ENCODE measurements around the gene LCN15.
A peak's percentile ranks its signal among the peaks of the same experiment; 100 is the strongest.
"Not testable (repeated sequence)": the region's sequence is repeated elsewhere in the genome, so short reads cannot be mapped to it uniquely, and the experiment has no call there.

Gene LCN15

DNA sequence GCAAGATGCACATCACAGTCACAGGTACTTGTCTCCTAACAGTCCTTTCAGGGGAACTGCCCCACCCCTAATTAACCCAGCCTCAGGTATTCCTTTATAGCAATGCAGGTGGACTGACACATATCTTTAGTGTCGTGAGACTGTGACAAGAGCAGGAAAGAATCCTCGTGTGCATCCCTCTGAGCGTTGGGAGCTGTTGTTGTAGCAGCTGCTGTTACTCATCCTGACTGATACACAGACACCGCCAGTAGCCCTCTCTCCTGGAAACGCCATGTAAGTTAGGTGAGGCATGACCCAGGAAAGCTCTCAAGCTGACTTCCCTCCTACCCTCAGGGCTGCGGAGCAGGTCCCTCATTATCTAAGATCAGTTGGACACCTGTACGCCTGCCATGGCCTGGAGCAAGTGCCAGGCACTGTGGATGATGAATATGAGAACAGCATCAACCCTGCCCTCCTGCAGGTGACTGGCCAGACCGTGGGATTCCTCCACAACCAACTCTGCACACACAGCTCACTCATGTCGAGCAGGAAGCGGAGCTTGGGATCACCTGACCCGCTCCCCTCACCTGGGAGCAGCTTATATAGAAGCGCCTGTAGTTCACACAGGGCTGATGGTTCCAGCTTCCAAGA, 10.2 kb upstream of the LCN15 start:
- Mint-ChIP-seq H3K27ac (no peak overlapping the region), H3K36me3 (no peaks in the 10 kb centered on the region), H3K4me1 (peaks cover 13% of the 10 kb centered on the region), H3K9me3 (no peaks in the 10 kb centered on the region), H3K4me3 (no peak overlapping the region), H3K27me3 (peaks cover 26% of the 10 kb centered on the region)
- DNase-seq (ENCODE audit: low spot score in 2 of 2) (no peak), ATAC-seq (ENCODE audit: low read depth) (no peak)

DNA sequence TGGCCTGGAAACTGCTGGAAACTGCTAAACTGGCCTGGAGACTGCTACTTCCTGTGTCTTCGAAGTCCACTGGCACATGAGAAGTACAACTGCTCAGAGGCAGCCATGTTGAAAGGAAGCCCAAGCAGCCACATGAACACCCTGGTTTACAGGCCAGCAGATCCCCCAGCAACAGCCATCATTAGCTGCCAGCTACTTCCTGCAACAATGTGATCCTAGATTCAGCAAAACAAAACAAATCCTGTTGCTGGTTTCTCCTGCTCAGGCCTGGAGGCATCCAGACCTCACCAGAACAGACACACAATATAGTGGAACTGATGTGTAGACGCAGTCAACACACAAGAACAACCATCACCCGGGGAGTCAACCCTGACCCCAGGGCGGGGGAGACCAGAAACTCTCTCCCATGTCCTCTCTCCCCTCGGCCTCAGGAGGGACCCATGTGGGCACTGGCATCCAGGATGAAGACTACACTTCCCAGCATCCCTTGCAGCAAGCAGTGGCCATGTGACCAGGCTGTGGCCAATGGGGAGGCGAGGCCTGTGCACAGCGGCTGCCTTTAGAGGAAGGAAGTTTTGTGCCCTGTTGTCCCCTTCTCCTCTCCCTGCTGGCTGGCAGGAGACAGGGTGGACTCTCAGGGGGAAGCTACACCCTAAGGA, 9.2 kb upstream of the LCN15 start:
- ATAC-seq (ENCODE audit: low read depth) (peak; percentile 90), DNase-seq (ENCODE audit: low spot score in 2 of 2) (no peak)
- peaks cover 10% of the 10 kb centered on the region for H3K4me1 Mint-ChIP-seq
- H3K27me3 Mint-ChIP-seq, result peaks cover 20% of the 10 kb centered on the region
- no peak overlapping the region for H3K4me3 Mint-ChIP-seq
- no peak overlapping the region for H3K27ac Mint-ChIP-seq
- no peaks in the 10 kb centered on the region for H3K9me3 Mint-ChIP-seq
- no peaks in the 10 kb centered on the region for H3K36me3 Mint-ChIP-seq

DNA sequence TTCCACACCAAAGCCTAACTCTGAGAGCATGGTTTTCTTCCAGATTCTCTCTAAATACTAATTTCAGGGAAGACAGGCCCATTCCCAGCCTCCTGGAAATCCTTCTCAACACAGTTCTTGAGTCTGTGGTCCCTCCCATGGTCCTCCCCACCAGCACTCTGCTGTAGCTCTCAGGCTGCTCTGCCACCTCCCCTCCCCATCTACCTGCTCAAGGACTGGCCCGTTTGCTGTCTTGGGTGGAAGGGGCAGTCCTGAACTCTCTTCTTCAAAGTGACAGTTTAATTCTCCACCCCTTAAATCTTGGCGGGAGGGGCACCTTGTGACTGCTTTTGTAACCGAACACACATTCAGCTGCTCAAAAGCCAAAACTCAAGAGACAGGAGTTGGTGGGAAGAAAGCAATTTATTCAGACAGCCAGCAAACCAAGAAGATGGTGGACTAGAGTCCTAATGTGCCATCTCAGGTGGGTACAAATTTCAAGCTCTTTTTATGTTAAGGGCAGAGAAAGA, 7.6 kb upstream of the LCN15 start:
- Mint-ChIP-seq H3K27ac (no peak overlapping the region), H3K9me3 (no peaks in the 10 kb centered on the region), H3K27me3 (peaks cover 12% of the 10 kb centered on the region), H3K36me3 (no peaks in the 10 kb centered on the region), H3K4me3 (no peak overlapping the region), H3K4me1 (peaks cover 17% of the 10 kb centered on the region)
- ATAC-seq (ENCODE audit: low read depth), result no peak
- no peak for DNase-seq (ENCODE audit: low spot score in 2 of 2)

DNA sequence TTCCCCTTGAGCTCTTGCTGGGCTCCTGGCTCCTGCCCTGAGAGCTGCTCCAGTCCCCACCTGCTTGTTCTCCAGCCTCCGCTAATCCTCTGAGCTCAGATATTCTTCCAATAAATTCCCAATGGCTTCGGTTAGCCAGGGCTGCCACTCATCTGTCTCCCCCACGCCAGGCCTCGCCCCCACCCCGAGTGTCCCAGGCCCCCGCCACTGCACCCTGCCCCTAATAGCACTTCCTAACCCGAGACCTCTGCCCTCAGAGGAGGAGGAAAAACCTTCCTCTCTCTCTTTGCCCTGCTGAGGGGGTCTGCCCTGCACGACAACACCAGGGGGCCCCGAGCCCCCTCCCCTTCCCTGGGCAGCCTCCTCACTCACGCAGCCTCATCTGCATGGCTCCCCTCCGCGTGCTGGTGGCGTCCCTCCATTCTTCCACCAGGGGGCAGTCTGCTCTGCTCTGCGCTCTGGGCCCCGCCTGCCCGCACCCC, 5.4 kb upstream of the LCN15 start:
- peaks cover 33% of the 10 kb centered on the region for H3K4me1 Mint-ChIP-seq
- H3K27me3 Mint-ChIP-seq, result peaks cover 10% of the 10 kb centered on the region
- no peak for ATAC-seq (ENCODE audit: low read depth)
- H3K9me3 Mint-ChIP-seq, result no peaks in the 10 kb centered on the region
- DNase-seq (ENCODE audit: low spot score in 2 of 2), result no peak
- no peaks in the 10 kb centered on the region for H3K36me3 Mint-ChIP-seq
- peak overlapping the region; percentile 68 for H3K27ac Mint-ChIP-seq
- peak overlapping the region; percentile 68 for H3K4me3 Mint-ChIP-seq

DNA sequence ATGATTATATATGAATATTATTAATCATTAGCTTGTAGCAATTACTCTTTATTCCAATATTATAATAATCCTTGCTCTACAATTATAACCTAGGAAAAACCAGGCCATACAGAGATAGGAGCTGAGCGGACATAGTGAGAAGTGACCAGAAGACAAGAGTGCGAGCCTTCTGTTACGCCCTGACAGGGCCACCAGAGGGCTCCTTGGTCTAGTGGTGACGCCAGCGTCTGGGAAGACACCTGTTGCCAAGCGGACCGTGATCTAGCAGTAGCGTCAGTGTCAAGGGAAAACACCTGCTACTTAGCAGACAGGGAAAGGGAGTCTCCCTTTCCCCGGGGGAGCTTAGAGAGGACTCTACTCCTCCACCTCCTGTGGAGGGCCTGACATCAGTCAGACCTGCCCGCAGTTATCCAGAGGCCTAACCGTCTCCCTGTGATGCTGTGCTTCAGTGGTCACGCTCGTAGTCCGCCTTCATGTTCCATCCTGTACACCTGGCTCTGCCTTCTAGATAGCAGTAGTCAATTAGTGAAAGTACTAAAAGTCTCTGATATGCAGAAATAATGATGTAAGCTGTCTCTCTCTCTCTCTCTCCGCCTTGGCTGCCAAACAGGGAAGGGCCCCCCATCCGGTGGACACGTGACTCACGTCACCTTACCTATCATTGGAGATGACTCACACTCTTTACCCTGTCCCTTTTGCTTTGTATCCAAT, 2.2 kb upstream of the LCN15 start:
- Mint-ChIP-seq H3K4me3 (peak overlapping the region; percentile 62), H3K4me1 (peaks cover 28% of the 10 kb centered on the region), H3K27ac (peak overlapping the region; percentile 93)
- not testable (repeated sequence) for H3K9me3 Mint-ChIP-seq, H3K27me3 Mint-ChIP-seq, H3K36me3 Mint-ChIP-seq
- ATAC-seq (ENCODE audit: low read depth) (peak; percentile 30), DNase-seq (ENCODE audit: low spot score in 2 of 2) (peak; percentile 75 to 77)

DNA sequence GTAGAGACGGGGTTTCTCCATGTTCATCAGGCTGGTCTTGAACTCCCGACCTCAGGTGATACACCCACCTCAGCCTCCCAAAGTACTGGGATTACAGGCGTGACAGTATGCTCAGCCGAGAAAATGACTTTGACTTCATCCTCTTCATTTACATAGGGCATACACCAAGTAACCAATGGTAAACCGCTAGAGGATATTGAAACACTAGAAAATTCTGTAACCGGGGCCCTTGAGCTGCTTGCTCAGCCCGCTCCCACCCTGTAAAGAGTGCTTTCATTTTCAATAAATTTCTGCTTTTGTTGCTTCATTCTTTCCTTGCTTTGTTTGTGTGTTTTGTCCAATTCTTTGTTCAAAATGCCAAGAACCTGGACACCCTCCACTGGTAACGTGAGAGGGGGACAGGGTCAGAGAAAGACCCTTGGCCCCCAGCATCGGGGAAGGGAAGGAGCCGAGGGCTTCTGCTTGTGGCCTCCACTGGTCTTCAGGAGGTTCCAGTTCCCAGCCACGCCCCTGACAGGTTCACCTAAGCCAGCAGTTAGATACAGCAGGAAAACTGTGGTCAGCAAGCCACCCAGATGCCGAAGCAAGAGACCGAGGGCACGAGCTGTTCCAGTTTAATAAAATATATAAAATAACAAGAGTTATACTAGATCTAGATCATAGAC, 1.6 kb upstream of the LCN15 start:
- DNase-seq (ENCODE audit: low spot score in 2 of 2), result peak in 1 of 2 donors; percentile 57
- H3K27me3 Mint-ChIP-seq, H3K9me3 Mint-ChIP-seq, H3K36me3 Mint-ChIP-seq: not testable (repeated sequence)
- peak; percentile 68 for ATAC-seq (ENCODE audit: low read depth)
- peaks cover 29% of the 10 kb centered on the region for H3K4me1 Mint-ChIP-seq
- peak overlapping the region; percentile 93 for H3K27ac Mint-ChIP-seq
- peak overlapping the region; percentile 65 for H3K4me3 Mint-ChIP-seq

DNA sequence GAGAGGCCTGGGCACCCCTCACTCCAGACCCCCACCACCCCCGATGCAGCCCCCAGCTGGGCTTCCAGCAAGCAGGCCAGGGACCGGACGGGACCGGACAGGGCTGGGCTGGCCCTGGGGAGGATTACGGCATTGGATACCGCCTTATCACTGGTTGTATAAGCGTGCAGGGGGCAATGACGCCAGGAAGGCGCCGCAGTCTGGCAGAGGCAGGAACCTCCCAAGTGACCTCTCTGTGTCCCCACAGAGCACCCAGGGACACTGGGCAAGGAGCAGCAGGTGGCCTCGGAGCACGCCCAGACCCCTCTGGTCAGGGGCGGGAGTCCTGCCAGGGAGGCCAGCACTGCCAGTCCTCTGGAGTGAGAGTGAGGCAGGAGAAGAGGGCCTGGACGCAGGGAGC, 723 bp upstream of the LCN15 start:
- H3K36me3 Mint-ChIP-seq, result no peaks in the 10 kb centered on the region
- H3K9me3 Mint-ChIP-seq, result no peaks in the 10 kb centered on the region
- peak overlapping the region; percentile 93 for H3K27ac Mint-ChIP-seq
- no peak overlapping the region for H3K4me3 Mint-ChIP-seq
- peaks cover 4% of the 10 kb centered on the region for H3K27me3 Mint-ChIP-seq
- peaks cover 31% of the 10 kb centered on the region for H3K4me1 Mint-ChIP-seq
- no peak for ATAC-seq (ENCODE audit: low read depth)
- DNase-seq (ENCODE audit: low spot score in 2 of 2), result no peak

DNA sequence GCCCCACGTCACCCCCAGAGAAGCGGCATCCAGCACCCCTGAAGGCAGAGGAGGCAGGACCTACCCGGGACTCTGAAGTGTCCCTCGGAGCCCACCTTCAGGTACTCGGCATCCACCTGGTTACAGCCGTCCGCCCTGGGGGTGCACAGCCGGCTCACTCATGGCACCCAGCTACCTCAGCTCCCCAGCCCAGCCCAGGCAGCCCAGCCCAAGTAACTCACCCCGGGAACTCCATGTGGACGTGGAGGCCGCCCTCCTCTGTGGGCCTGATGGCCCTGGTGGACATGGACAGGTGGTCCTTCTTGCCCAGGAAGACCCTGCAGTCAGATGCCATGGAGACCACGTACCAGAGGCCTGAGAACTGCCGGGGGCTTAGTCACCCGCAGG, 676 bp downstream of the LCN15 start:
- no peak for DNase-seq (ENCODE audit: low spot score in 2 of 2)
- ATAC-seq (ENCODE audit: low read depth), result no peak
- H3K36me3 Mint-ChIP-seq, result no peaks in the 10 kb centered on the region
- no peak overlapping the region for H3K4me3 Mint-ChIP-seq
- H3K27me3 Mint-ChIP-seq, result no peaks in the 10 kb centered on the region
- H3K4me1 Mint-ChIP-seq, result peaks cover 31% of the 10 kb centered on the region
- no peak overlapping the region for H3K27ac Mint-ChIP-seq
- no peaks in the 10 kb centered on the region for H3K9me3 Mint-ChIP-seq

DNA sequence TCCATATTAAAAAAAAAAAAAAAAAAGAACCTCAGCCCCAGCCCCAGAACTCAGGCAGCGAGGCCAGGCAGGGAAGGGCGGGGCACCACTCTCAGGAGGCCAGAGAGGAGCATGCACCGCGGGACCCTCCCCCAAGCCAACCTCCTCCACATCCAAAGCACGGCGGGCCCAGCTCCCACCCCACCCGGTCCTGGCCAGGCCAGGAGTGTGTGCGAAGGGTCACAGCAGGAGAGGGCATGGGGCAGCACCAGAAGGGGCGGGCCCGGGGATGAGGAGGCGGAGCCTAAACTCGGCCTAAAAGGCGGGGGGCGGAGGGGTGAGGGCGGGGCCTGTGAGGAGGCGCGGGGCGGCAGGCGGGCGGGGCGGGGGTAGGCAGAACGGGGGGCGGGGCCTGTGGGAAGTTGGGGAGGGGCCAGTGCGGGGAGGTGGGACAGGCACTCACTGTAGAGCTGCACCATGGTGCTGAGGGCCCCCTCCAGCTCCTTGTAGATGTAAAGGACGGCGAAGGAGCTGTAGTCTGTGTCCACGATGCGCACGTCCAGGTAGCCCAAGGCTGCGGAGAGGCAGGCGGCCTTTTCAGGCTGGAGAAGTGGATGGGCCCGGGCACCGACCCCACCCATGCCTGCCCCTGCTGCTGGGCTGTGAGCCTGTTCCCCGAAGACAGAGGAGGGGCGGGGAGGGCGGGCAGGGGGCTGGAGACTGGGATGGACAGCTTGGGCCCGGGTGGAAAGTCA, 1.2 kb downstream of the LCN15 start:
- Mint-ChIP-seq H3K27ac (no peak overlapping the region), H3K9me3 (no peaks in the 10 kb centered on the region), H3K4me3 (no peak overlapping the region), H3K27me3 (no peaks in the 10 kb centered on the region), H3K4me1 (peaks cover 30% of the 10 kb centered on the region), H3K36me3 (no peaks in the 10 kb centered on the region)
- ATAC-seq (ENCODE audit: low read depth) (no peak), DNase-seq (ENCODE audit: low spot score in 2 of 2) (no peak)

DNA sequence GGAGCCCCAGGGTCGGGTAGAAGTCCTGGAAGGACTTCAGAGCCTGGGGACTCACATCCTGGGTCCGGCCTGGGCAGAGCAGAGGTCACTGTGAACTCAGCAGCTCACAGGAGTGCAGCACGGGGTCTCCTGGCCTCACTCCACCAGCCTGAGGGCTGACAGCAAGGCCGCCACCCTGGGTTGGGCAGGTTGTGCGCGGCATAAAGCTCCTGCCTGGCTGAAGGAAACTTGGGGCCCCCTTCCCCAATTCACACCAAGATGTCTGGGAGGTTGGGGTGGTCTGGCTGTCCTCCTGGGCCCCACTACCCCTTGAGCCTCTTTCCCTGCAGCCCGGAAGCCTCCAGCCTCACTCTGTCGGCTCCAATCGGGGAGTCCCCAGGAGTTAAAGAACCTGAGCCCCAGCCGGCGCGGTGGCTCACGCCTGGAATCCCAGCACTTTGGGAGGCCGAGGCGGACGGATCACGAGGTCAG, 2.1 kb downstream of the LCN15 start:
- Mint-ChIP-seq H3K27ac (no peak overlapping the region), H3K4me3 (no peak overlapping the region), H3K27me3 (no peaks in the 10 kb centered on the region), H3K36me3 (no peaks in the 10 kb centered on the region), H3K9me3 (no peaks in the 10 kb centered on the region), H3K4me1 (peaks cover 26% of the 10 kb centered on the region)
- DNase-seq (ENCODE audit: low spot score in 2 of 2) (no peak), ATAC-seq (ENCODE audit: low read depth) (no peak)

DNA sequence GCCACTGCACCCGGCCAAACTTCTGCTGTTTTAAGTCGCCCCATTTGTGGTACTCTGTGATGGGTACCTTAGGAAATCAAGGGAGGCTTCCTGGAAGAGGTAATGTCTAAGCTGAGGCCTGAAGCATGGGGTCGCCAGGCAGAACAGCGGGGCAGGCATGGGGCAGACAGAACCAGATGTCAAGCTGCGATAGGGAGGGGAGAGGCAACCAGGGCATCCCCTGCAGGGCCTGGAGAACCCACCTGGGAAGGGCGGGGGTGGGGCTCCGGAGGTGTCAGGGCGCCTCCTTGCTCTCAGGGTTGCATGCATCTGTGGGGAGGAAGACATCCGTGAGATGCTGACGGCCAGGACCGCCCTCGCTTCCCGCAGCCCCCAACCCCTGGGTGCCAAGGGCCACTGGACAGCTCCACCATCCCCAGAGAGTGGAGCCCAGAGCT, 2.8 kb downstream of the LCN15 start:
- no peaks in the 10 kb centered on the region for H3K27me3 Mint-ChIP-seq
- H3K36me3 Mint-ChIP-seq, result no peaks in the 10 kb centered on the region
- peaks cover 19% of the 10 kb centered on the region for H3K4me1 Mint-ChIP-seq
- no peak overlapping the region for H3K27ac Mint-ChIP-seq
- DNase-seq (ENCODE audit: low spot score in 2 of 2) (no peak), ATAC-seq (ENCODE audit: low read depth) (no peak)
- no peaks in the 10 kb centered on the region for H3K9me3 Mint-ChIP-seq
- H3K4me3 Mint-ChIP-seq, result no peak overlapping the region

DNA sequence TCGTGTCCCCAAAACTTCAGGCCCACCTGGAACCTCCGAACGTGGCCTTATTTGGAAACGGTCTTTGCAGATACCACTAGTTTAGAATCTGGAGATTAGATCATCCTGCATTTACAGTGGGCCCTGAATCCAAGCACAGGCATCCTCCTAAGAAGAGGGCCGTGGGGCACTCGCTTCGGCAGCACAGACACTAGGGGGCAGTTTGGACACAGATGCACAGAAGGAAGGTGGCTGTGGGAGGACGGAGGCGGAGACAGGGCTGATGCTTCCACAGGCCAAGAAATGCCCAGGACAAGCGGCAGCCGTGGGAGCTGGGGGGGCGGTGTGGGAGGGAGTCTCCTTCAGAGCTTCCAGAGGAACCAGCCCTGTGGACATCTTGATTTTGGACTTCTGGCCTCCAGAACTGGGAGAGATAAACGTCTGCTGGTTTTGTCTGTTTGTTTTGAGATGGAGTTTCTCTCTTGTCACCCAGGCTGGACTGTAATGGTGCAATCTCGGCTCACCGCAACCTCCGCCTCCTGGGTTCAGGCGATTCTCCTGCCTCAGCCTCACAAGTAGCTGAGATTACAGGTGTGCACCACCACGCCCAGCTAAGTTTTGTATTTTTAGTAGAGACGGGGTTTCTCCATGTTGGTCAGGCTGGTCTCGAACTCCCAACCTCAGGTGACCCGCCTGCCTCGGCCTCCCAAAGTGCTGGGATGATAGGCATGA, 3.3 kb downstream of the LCN15 start:
- peaks cover 18% of the 10 kb centered on the region for H3K4me1 Mint-ChIP-seq
- not testable (repeated sequence) for H3K36me3 Mint-ChIP-seq; H3K4me3 Mint-ChIP-seq; H3K27me3 Mint-ChIP-seq; H3K27ac Mint-ChIP-seq; H3K9me3 Mint-ChIP-seq; DNase-seq (ENCODE audit: low spot score in 2 of 2)
- ATAC-seq (ENCODE audit: low read depth), result peak; percentile 26

DNA sequence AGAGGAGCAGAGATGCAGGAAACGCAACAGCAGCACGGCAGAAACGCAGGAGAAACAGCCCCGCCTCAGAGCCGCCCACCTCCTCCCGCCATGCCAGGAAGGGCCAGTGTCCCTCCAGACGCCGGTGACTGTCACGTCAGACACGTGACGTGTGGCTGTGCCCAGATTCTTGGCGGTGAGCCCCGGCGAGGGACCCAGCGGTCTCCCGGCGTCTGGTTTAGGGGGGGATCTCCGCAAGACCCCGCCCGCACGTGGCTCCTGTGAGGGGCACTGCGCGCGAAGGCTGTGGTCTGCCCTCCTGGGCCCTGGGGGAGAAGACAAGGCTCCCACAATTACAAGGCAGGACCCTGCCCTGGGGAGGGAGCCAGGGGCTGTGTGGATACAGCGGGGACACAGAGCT, 3.9 kb downstream of the LCN15 start:
- Mint-ChIP-seq H3K9me3 (no peaks in the 10 kb centered on the region), H3K4me1 (peaks cover 15% of the 10 kb centered on the region), H3K4me3 (no peak overlapping the region), H3K36me3 (no peaks in the 10 kb centered on the region), H3K27ac (no peak overlapping the region), H3K27me3 (no peaks in the 10 kb centered on the region)
- ATAC-seq (ENCODE audit: low read depth) (no peak), DNase-seq (ENCODE audit: low spot score in 2 of 2) (no peak)
